GM10847 (cell line): ENCODE measurements around the gene SERPINA3.

ENCODE experiments used
- POLR2A ChIP-seq: IDR thresholded peaks from 2 replicates; pipeline ENCODE4 v1.6.1; 2011; ENCODE audit not compliant: insufficient read length; ENCODE audit errors: extremely low read depth

Gene SERPINA3

DNA sequence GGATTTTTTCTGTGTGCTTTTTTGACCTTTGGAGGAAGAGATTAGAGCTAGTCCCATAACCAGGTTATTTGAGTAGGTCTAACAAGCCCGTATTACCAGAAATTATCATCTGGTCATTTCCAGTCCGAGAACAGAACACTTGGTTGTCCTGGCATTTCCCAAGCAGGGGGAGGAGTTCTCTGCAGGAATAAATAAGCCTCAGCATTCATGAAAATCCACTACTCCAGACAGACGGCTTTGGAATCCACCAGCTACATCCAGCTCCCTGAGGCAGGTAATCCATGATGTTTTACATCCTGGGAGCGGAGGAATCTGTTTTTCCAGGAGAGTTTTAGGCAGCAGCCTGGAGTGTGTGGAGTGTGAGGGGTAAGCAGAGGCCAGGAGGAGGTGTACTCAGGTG is at the start of gene SERPINA3:
TSS of gene SERPINA3 (plus strand) at position 218 of the 400 bp plus-strand sequence. CDS start 2,051 bp downstream, outside the sequence.
- no peak for TF ChIP-seq POLR2A

DNA sequence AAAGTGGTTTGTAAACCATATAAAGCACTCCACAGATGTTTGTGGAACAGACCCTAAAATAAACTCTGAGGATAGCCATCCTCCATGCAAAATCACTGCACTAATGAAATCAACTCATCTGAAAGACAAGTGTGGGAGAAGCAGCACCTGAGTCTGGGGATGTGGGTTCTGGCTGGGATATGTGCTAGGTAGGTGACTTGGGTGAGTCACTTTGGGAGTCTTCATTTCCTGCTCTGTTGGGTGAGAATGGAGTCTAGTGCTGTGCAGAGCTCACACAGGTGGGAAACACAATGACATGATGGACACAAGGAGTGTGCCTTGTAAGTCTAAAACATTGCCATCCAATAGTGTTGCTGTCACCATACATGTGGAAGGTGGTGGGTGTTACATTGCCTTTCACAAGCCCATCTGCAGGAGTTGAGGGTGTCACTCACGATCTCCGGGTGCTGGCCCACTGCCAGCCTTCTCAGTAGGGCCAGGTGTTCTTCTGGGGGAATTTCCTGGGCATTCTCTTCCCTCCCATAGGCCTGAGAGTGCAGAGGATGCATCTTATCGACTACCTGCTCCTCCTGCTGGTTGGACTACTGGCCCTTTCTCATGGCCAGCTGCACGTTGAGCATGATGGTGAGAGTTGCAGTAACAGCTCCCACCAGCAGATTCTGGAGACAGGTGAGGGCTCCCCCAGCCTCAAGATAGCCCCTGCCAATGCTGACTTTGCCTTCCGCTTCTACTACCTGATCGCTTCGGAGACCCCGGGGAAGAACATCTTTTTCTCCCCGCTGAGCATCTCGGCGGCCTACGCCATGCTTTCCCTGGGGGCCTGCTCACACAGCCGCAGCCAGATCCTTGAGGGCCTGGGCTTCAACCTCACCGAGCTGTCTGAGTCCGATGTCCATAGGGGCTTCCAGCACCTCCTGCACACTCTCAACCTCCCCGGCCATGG is 49.0 kb upstream of the SERPINA3 start:
- TF ChIP-seq POLR2A, result no peak

DNA sequence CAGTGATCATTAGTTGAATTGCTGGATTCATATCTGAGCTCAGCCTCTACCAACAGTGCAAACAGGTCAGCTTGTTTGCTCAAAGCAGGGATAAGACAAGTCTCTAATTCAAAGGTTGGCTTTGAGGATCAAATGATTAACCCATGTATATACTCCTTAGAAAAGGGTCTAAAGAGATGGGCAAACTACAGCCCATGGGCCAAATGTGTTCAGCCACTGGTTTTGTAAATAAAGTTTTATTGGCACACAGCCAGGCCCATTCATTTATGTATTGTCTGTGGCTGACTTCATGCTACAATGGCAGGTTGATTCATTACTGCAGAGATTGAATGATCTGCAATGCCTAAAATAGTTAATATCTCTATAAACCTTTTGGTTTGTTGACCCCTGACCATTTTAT is 47.8 kb upstream of the SERPINA3 start:
- no peak for TF ChIP-seq POLR2A

DNA sequence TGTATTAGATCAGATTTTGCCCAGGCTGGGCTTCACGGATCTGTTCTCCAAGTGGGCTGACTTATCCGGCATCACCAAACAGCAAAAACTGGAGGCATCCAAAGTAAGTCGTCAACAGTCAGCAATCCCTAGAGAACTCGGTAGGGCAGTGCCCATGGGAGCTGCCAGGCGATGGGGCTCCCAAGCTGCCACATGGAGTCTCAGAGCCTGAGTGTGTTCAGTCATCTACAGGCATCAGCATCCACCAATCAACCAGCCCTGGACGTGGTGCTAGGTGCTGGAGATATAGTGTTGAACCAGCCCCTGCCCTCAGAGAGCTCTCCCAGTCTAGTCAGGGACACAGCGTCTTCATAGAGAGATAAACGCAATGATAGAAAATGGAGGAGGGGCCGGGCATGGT is 44.0 kb upstream of the SERPINA3 start:
- TF ChIP-seq POLR2A, result no peak

DNA sequence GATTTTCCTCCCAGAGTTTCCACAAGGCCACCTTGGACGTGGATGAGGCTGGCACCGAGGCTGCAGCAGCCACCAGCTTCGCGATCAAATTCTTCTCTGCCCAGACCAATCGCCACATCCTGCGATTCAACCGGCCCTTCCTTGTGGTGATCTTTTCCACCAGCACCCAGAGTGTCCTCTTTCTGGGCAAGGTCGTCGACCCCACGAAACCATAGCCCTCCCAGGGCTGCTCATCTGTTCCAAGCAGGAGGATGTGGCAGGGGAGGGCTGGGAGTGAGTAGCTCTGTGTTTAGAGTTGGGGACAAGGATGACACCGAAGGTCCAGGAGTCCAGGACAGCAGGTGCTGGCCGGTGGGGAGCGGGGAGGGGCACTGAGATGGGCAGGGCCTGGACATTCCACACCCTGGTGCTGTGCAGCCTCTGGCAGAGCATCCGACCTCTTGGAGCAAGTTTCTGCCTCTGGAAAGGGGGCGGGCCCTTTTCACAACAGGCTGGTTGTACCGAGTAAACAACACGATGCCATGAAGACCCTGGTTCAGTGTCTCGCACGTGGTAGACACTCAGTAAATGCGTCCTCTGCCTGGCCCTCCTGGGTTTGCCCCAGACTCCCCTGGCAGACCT is 42.7 kb upstream of the SERPINA3 start:
- TF ChIP-seq POLR2A, result no peak

DNA sequence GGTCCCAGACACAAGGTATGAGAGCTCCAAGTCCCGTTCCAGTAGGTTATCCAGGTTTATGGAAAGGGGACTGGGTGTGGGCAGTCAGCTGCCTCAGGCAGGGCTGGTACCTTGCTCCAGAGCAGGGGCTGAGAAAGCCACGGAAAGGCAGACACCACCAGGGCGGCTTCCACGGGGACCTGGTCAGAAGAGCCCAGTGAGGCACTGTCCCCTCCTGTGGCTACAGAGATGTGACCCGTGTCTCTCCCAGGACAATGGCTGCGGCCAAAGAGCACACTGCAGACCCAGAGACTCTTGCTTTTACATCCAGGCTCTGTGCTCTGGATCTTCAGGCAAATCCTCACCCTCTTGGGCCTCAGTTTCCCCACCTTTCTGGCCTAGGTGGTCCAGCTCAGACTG is 42.2 kb upstream of the SERPINA3 start:
- TF ChIP-seq POLR2A, result no peak

DNA sequence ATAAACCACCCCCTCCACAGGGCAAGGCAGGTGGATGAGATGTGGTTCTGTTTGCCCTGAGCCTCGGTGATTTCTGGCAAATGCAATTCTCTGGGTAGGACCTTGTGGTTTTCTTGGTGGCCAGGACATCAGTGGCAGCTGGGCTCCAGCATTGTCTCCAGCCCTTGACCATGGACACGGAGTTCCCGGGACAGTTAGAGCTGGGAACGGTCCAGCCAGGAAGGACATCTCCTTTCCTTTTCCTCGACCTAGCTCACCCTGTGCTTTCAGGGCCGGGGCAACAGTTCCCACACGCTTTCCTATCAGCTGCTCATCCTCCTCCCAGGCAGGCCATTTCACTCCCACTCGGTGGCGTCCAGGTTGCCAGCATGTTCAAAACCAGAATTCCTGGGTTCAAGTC is 41.8 kb upstream of the SERPINA3 start:
- no peak for TF ChIP-seq POLR2A

DNA sequence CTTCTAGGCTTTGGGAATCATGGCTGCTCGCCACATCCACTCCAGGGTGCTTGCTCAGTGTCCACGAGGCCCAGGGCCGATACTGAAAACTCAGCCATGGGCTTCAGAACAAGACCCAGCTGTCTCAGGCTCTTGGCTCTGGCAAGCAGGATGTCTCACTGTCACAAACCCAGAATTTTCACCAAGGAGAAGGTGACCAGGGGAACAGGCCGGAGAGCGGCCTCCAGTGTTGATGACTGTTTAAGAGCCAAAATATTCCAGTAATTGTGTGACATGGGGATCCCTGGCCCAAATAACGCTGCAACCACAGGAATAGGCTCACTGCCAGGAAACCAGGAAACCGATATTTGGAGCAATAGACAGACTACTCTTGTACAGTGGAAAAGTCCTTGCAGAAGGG is 40.8 kb upstream of the SERPINA3 start:
- no peak for TF ChIP-seq POLR2A

DNA sequence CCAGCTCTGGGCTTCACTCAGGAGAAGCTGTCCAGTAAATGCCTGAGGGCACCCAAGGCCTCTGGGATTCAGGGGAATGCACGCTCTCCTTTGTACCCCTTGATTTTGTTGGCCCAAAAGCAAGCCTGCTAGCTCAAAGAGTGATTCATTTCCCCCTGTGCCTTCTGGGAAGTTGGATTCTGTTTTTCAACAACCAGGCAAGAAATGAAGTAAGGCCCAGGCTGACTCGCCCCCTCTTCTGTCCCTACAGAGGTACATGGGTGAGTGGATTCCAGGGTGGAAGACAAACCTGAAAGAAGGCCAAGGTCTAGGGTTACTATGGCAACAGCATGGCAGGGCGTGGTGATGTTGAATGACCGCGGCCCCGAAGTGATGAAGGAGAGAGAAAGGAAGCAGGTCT is 40.2 kb upstream of the SERPINA3 start:
- no peak for TF ChIP-seq POLR2A

DNA sequence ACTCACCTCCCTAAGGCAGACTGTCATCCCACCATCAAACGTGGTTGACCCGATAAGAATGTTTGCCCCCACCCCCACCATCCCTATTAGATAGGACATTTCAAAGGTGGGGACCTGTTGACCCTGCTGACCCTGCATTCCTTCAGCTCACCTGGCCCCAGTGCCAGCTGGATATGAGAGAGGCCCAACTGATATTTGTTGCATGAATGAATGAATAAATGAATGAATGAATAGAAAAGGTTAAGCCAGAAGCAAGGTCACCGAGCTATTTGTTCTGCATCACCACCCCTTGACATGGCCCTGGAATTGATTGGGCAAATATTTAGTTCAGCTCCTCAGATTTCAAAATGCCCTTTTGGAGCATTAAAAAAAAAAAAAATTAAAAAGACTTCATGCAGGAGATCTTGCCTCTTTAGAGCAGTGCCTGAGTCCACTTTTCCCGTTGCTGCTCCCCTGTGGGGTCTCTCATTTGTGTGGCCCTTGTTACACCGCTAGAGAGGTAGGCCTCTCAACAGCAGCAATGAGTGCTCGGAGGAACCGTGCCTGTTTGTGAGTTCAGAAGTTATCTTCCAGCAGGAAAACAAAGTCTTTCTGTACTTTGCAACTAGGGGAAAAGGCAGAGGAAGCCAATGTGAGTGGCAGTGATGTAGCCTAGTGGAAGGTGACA is 39.4 kb upstream of the SERPINA3 start:
- no peak for TF ChIP-seq POLR2A

DNA sequence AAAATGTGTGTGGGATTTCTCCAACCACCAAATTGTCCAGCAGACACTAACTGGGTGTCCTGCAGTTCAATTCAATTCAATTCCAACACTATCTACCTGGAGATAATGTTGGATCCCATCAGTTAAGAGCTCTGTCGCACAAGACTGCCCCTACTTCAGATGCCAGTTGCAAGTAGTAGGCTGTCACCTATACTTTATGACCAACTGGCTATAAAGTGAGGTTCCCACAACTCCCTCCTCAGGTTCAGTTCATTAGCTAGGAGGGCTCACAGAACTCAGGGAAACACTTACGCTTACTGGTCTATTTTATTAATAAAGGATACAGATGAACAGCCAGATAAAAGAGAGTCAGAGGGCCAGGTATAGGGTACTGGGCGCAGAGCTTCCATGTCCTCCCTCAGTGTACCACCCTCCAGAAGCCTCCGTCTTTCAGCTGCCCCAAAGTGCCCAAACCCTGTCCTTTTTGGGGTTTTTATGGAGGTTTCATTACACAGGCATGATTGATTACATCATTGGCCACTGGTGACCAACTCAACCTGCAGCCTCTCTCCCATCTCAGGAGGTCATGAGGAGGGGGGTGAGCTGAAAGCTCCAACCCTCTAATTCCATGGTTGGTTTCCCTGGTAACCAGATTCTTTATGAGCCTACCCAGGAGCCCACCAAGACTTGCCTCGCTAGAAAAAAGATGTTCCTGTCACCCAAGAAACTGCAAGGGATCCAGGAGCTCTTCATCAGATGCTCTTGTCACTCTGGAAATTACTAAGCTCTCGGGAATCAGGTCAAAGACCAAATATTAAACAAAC is 38.5 kb upstream of the SERPINA3 start:
- TF ChIP-seq POLR2A, result no peak

DNA sequence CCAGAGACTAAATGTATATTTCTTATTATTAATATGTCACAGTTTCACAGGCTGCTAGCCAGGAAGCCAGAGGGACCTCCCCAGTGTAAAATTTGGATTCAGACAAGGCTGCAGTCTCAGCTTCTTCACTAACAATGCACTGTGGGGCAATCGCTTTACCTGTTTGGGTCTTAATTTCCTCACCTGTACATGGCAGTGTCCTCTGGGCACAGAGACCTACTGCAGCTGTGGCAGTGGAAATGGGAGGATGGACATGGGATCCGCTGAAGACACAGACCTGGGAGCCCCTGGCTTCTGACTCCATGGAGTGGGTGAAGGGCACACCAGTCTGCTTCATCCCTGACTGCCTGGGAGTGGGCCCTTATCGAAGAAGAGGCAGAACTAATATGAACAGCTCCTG is 37.9 kb upstream of the SERPINA3 start:
- TF ChIP-seq POLR2A, result no peak

DNA sequence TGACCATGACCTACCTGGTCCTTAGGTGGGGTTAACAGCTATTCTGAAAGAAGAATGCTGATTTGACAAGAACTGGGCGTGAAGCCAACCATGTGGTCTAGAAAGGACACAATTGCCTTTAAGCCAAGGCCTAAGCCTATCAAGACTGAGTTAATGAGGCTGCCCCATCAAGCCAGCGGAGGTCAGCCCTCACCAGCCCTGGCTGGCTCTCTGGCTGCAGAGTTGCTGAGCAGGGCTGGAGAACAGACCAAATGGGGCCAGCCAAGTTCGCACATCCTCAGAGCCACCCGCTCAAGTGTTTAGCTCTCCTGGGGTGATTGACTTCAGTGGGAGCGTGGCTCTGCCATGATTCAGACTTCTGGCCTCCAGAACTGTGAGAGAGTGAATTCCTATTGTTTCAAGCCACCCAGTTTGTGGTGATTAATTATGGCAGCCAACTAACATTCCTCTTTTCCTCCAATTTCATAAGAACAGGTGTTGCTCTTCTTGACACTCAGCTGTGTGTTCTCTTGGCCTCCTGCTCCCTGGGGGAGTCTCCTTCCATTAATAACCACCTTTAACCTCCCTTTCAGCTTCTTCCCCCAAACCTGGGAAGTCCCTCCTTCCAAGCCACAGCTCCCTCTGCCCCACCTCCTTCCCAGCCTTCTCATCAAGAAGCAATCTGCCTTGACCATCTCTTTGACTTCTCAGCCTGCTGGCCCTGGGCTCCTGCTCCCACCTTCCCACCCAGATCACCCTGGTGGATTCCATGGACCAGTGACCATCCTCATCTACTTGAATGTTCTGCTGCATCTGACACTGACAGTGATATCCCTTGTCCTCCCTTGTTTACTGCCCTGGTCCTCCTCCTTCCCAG is 36.2 kb upstream of the SERPINA3 start:
- no peak for TF ChIP-seq POLR2A

DNA sequence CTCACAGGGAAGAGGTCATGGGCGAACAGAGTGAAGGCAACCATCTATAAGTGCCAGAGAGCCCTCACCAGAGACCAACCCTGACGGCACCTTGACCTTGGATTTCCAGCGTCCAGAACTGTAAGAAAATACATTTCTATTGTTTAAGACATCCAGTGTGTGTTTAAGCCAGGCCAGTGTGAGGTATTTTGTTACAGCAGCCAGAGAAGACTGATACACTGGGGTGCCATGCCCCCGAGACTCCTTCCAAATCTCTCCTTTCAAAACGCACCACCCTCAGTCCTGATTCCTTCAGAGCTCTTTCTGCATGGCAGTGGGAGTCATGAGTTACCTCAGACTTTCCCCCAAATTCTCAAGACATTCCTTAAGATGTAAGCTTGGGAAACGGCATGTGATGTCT is 33.5 kb upstream of the SERPINA3 start:
- no peak for TF ChIP-seq POLR2A

DNA sequence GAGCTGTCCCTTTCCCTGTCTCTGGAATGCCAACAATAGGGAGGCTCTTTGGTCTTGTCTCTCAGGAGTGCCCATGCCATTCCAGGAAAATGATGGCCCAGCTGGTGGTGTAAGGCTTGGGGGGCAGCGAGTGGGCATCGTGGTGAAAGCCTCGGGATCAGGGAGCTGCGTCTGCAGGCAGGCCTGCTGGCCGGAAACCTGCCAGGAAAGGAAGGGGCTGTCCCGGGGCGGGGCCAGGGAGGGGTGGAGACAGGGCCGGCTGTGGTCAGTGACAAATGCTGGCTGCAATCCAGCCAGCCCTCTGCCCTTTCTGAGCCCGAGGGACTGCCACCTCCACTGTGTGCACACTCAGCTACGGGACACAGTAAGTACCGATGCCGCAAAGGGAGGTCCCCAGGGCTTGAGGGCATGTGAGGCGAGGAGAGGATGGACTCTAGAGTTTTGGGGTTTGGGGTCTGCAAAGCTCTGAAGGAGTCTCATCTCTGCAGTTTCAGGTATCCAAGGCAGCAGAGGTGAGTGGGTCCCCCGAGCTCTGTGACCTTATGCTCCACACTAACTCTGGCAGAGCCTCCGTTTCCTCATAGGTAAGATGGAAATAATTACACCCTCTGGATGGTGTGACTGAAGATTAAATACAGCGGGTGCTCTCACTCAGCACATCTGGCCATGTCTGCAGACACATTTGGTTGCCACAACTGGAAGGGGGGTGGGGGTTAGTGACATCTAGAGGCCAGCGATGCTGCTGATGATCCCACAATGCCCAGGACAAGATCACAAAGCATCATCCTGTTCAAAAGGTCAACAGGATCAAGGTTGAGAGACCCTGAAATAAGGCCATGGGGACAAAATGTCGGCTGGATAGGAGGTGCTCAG is 30.8 kb upstream of the SERPINA3 start, which contains the start of gene SERPINA5:
TSS of gene SERPINA5 (plus strand) at position 300 of the 873 bp plus-strand sequence. CDS start 5,937 bp downstream, outside the sequence.
- TF ChIP-seq POLR2A, result no peak
